Large intestine (tissue), 3 donors: Measurements from ENCODE around the gene CYB5R2. TPM values are rescaled to one million over a fixed set of nuclear protein-coding genes. Genes with fewer than 3 reads are reported as not detected.
A peak's percentile ranks its signal among the peaks of the same experiment; 100 is the strongest.

Experiments used
- DNase-seq, 2 donors: peaks; one replicate each; pipeline versions ENCODE4 v3.0.0 to v3.0.0-alpha.2; 2013
- H3K27ac ChIP-seq: one replicate; pipeline ENCODE4 v1.5.1; 2013; ENCODE audit warnings: low read length
- H3K27me3 ChIP-seq: 2 replicates; pipeline ENCODE4 v1.6.1; 2013; ENCODE audit warnings: low read length; ENCODE audit not compliant: control insufficient read depth, insufficient read depth
- H3K36me3 ChIP-seq: 2 replicates; pipeline ENCODE4 v1.6.1; 2013; ENCODE audit warnings: low read length; ENCODE audit not compliant: control insufficient read depth, insufficient read depth
- H3K4me1 ChIP-seq: one replicate; pipeline ENCODE4 v1.6.1; 2013; ENCODE audit warnings: low read length; ENCODE audit not compliant: control insufficient read depth, insufficient read depth
- H3K4me3 ChIP-seq: one replicate; pipeline ENCODE4 v1.5.1; 2013; ENCODE audit warnings: low read length
- H3K9me3 ChIP-seq: one replicate; pipeline ENCODE4 v1.6.1; 2013; ENCODE audit warnings: mild to moderate bottlenecking, low read depth, low read length, moderate library complexity; ENCODE audit not compliant: control insufficient read depth
- WGBS: methylation state at CpG from one replicate; pipeline ENCODE4 v1.1.5; 2013; ENCODE audit warnings: low lambda C conversion rate; ENCODE audit not compliant: insufficient coverage; 5-methylcytosine and 5-hydroxymethylcytosine counted together
- polyA plus RNA-seq: library from polyadenylated mRNA; unstranded; fragments of 120-200 nt; gene quantifications from one replicate; pipeline ENCODE4 v1.2.1, GENCODE V29; 2013

Gene CYB5R2
- polyA plus RNA-seq, 1 donor: 5.6 TPM

GRCh38 chr11:7688238-7688826 lies 15.0 kb upstream of the CYB5R2 start:
- no peak overlapping the region for H3K27ac ChIP-seq
- H3K4me1 ChIP-seq: no peaks in the 10 kb centered on the region
- no peak for DNase-seq
- H3K36me3 ChIP-seq: no peaks in the 10 kb centered on the region
- H3K27me3 ChIP-seq: peaks cover 10% of the 10 kb centered on the region
- 0% methylated on average over 1 of the region's 4 CpGs for WGBS
- H3K9me3 ChIP-seq: no peaks in the 10 kb centered on the region
- no peak overlapping the region for H3K4me3 ChIP-seq

GRCh38 chr11:7687386-7687785 lies 14.1 kb upstream of the CYB5R2 start:
- no peak for DNase-seq
- Histone ChIP-seq H3K36me3 (no peaks in the 10 kb centered on the region), H3K27me3 (peaks cover 14% of the 10 kb centered on the region), H3K4me1 (no peaks in the 10 kb centered on the region), H3K4me3 (no peak overlapping the region), H3K9me3 (no peaks in the 10 kb centered on the region), H3K27ac (no peak overlapping the region)
- 100% methylated on average over 1 of the region's 1 CpG for WGBS

GRCh38 chr11:7686761-7687160 lies 13.5 kb upstream of the CYB5R2 start:
- Histone ChIP-seq H3K27ac (no peak overlapping the region), H3K27me3 (peaks cover 16% of the 10 kb centered on the region), H3K9me3 (no peaks in the 10 kb centered on the region), H3K4me3 (no peak overlapping the region), H3K36me3 (no peaks in the 10 kb centered on the region), H3K4me1 (no peaks in the 10 kb centered on the region)
- WGBS: no CpG with 5 or more reads among the region's 4 CpGs
- DNase-seq: no peak

DNA sequence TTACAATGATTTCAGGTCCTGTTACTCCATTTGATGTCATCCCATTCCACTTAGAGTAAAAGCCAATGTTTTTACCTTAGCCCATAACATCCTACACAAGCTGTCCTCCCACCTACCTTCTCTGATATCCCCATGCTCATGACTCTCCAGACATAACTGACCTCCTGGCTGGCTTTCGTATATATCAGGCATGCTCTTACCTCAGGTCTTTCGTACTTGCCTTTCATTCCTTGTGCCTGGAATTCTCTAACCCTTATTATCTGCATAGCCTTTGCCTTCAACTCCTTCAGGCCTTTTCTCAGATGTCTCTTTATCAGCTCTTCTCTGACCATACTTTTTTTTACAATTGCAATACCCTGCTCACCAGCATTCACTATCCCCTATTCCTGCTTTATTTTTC lies 10.3 kb upstream of the CYB5R2 start:
- Histone ChIP-seq H3K4me3 (no peak overlapping the region), H3K27me3 (peaks cover 19% of the 10 kb centered on the region), H3K36me3 (no peaks in the 10 kb centered on the region), H3K9me3 (no peaks in the 10 kb centered on the region), H3K27ac (no peak overlapping the region), H3K4me1 (no peaks in the 10 kb centered on the region)
- WGBS: 50% methylated on average over 1 of the region's 2 CpGs
- DNase-seq: no peak

- peaks cover 2% of the 10 kb centered on the region for H3K9me3 ChIP-seq
- peaks cover 4% of the 10 kb centered on the region for H3K4me1 ChIP-seq
- no peak for DNase-seq
- H3K36me3 ChIP-seq: no peaks in the 10 kb centered on the region
- H3K27me3 ChIP-seq: peaks cover 37% of the 10 kb centered on the region
- WGBS: 40% methylated on average over 1 of the region's 4 CpGs
- no peak overlapping the region for H3K27ac ChIP-seq
- no peak overlapping the region for H3K4me3 ChIP-seq
Observed at GRCh38 chr11:7677796-7678201, 4.5 kb upstream of the CYB5R2 start.

- no peaks in the 10 kb centered on the region for H3K36me3 ChIP-seq
- peaks cover 38% of the 10 kb centered on the region for H3K27me3 ChIP-seq
- no peak for DNase-seq
- no peak overlapping the region for H3K4me3 ChIP-seq
- H3K27ac ChIP-seq: no peak overlapping the region
- 80% methylated on average over 1 of the region's 5 CpGs for WGBS
- H3K4me1 ChIP-seq: peaks cover 7% of the 10 kb centered on the region
- H3K9me3 ChIP-seq: peaks cover 2% of the 10 kb centered on the region
Observed at GRCh38 chr11:7677071-7677470, 3.8 kb upstream of the CYB5R2 start.

DNA sequence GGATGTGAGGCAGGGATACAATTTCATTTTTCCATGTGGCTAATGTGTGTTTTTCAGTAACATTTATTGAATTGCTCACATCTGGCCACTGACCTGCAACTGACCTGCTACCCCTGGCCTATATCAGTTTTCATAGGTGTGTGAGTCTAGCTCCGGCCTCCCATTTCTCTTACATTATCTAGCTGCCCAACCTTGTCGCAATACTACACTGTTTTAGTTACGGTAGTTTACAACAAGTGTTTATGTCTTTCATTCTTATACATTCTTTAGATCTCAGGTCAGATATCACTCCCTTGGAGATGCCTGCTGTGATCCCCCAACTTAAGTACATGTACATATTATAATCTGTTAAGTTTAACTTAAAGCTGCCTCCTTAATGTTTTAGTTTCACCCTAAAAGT lies 2.3 kb upstream of the CYB5R2 start:
- 0% methylated on average over 1 of the region's 3 CpGs for WGBS
- no peaks in the 10 kb centered on the region for H3K36me3 ChIP-seq
- H3K4me3 ChIP-seq: no peak overlapping the region
- no peak for DNase-seq
- peaks cover 38% of the 10 kb centered on the region for H3K27me3 ChIP-seq
- H3K9me3 ChIP-seq: peaks cover 2% of the 10 kb centered on the region
- H3K27ac ChIP-seq: no peak overlapping the region
- peaks cover 10% of the 10 kb centered on the region for H3K4me1 ChIP-seq

- Histone ChIP-seq H3K27me3 (peaks cover 32% of the 10 kb centered on the region), H3K9me3 (peaks cover 2% of the 10 kb centered on the region), H3K36me3 (peaks cover 4% of the 10 kb centered on the region), H3K4me3 (peak overlapping the region; percentile 33), H3K4me1 (peaks cover 10% of the 10 kb centered on the region), H3K27ac (no peak overlapping the region)
- peak; percentile 27 to 64 for DNase-seq
- no CpG with 5 or more reads among the region's 72 CpGs for WGBS
Observed at GRCh38 chr11:7673724-7674434, 579 bp upstream of the CYB5R2 start.

DNA sequence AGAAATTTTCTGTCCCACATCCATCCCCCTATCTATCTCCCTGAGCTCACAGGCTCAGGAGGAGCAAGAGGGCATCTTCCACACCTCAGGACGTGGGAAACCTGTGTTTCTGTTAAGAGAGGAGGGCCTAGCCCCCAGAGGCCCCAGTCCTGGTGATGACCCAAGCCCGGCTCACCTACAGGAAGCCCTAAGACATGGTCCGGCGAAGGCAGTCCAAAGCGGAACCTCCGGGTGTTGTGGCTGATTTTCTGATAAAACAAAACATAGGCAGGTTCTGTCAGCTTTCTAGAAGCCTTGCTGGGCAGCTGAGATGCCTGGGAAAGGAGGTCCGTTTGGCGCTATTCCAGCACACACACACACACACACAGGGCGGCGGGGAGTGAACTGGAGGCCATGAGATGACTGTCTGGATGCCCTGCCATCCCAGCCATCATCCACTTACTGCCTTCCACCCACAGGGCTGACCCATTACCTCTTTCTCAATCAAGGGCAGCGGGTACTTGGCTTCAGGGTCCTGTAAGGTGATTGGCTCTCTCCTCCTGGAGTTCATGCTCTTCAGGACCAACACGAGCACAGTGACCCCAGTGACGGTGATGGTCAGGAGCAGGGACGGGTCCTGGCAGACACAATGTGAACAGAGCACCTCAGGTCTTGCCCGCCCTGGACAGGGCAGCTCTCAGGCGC lies 882 bp downstream of the CYB5R2 start:
- Histone ChIP-seq H3K4me3 (no peak overlapping the region), H3K36me3 (peaks cover 19% of the 10 kb centered on the region), H3K4me1 (peaks cover 10% of the 10 kb centered on the region), H3K27me3 (peaks cover 32% of the 10 kb centered on the region), H3K27ac (no peak overlapping the region), H3K9me3 (peaks cover 2% of the 10 kb centered on the region)
- DNase-seq: no peak
- no CpG with 5 or more reads among the region's 16 CpGs for WGBS

- peaks cover 2% of the 10 kb centered on the region for H3K9me3 ChIP-seq
- peaks cover 32% of the 10 kb centered on the region for H3K27me3 ChIP-seq
- H3K27ac ChIP-seq: no peak overlapping the region
- DNase-seq: no peak
- H3K36me3 ChIP-seq: peaks cover 24% of the 10 kb centered on the region
- no peak overlapping the region for H3K4me3 ChIP-seq
- H3K4me1 ChIP-seq: peaks cover 10% of the 10 kb centered on the region
- WGBS: 43% methylated on average over 3 of the region's 10 CpGs
Observed at GRCh38 chr11:7671347-7672215, 1.7 kb downstream of the CYB5R2 start.
